ENCODE measurements around the gene PBRM1. TPM values are rescaled to one million over a fixed set of nuclear protein-coding genes. Genes with fewer than 3 reads are reported as not detected.

The PBRM1 gene
- total and polyA plus RNA-seq, 2 experiments from 2014 or later = 50.9 to 77.4 TPM

GRCh38 chr3:52525680-52526561 lies 159.8 kb downstream of the PBRM1 start:
- Histone ChIP-seq H4K20me1 (ENCODE audit: insufficient read depth, poor library complexity, severe bottlenecking) (peaks cover 2% of the 10 kb centered on the region), H2AFZ (no peak overlapping the region), H3K9me3 (ENCODE audit: low read depth) (no peaks in the 10 kb centered on the region), H3K27me3 (no peaks in the 10 kb centered on the region), H3K4me2 (no peak overlapping the region), H3K9me2 (replicated peaks; ENCODE audit: insufficient read depth) (no peaks in the 10 kb centered on the region), H3K4me3 (no peak overlapping the region), H3K27ac (peak overlapping the region; percentile 19), H3K36me3 (replicated peaks; ENCODE audit: insufficient read depth, low read depth) (no peaks in the 10 kb centered on the region), H3K4me1 (ENCODE audit: insufficient read depth) (peaks cover 20% of the 10 kb centered on the region), H3K79me2 (peaks cover 16% of the 10 kb centered on the region)
- TF ChIP-seq, protein P1, sequence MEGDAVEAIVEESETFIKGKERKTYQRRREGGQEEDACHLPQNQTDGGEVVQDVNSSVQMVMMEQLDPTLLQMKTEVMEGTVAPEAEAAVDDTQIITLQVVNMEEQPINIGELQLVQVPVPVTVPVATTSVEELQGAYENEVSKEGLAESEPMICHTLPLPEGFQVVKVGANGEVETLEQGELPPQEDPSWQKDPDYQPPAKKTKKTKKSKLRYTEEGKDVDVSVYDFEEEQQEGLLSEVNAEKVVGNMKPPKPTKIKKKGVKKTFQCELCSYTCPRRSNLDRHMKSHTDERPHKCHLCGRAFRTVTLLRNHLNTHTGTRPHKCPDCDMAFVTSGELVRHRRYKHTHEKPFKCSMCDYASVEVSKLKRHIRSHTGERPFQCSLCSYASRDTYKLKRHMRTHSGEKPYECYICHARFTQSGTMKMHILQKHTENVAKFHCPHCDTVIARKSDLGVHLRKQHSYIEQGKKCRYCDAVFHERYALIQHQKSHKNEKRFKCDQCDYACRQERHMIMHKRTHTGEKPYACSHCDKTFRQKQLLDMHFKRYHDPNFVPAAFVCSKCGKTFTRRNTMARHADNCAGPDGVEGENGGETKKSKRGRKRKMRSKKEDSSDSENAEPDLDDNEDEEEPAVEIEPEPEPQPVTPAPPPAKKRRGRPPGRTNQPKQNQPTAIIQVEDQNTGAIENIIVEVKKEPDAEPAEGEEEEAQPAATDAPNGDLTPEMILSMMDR (IDR thresholded peaks at IDR 0.05; ENCODE audit: poor library complexity) = no peak
- no peak for TF ChIP-seq EZH2phosphoT487 (IDR thresholded peaks at IDR 0.05; ENCODE audit: low read depth, severe bottlenecking, unreplicated experiment)
- no peak for TF ChIP-seq EZH2 (IDR thresholded peaks at IDR 0.05; ENCODE audit: borderline replicate concordance)
- 90% methylated on average over 9 of the region's 9 CpGs for WGBS (ENCODE audit: low lambda C conversion rate, missing lambda C conversion rate)
- no peak for DNase-seq (ENCODE audit: low spot score)

GRCh38 chr3:52524752-52525679 lies 160.7 kb downstream of the PBRM1 start:
- Histone ChIP-seq H3K4me1 (ENCODE audit: insufficient read depth) (peaks cover 11% of the 10 kb centered on the region), H3K27ac (peak overlapping the region; percentile 12), H3K9me3 (ENCODE audit: low read depth) (no peaks in the 10 kb centered on the region), H3K27me3 (no peaks in the 10 kb centered on the region), H3K4me2 (no peak overlapping the region), H2AFZ (no peak overlapping the region), H3K36me3 (replicated peaks; ENCODE audit: insufficient read depth, low read depth) (no peaks in the 10 kb centered on the region), H3K9me2 (replicated peaks; ENCODE audit: insufficient read depth) (no peaks in the 10 kb centered on the region), H4K20me1 (ENCODE audit: insufficient read depth, poor library complexity, severe bottlenecking) (no peaks in the 10 kb centered on the region), H3K79me2 (peaks cover 7% of the 10 kb centered on the region), H3K4me3 (no peak overlapping the region)
- DNase-seq (ENCODE audit: low spot score) = no peak
- WGBS (ENCODE audit: low lambda C conversion rate, missing lambda C conversion rate) = 87% methylated on average over 31 of the region's 34 CpGs
- TF ChIP-seq EZH2 (IDR thresholded peaks at IDR 0.05; ENCODE audit: borderline replicate concordance) (no peak), EZH2phosphoT487 (IDR thresholded peaks at IDR 0.05; ENCODE audit: low read depth, severe bottlenecking, unreplicated experiment) (no peak)
- TF ChIP-seq, protein P1 (IDR thresholded peaks at IDR 0.05; ENCODE audit: poor library complexity) = no peak

DNA sequence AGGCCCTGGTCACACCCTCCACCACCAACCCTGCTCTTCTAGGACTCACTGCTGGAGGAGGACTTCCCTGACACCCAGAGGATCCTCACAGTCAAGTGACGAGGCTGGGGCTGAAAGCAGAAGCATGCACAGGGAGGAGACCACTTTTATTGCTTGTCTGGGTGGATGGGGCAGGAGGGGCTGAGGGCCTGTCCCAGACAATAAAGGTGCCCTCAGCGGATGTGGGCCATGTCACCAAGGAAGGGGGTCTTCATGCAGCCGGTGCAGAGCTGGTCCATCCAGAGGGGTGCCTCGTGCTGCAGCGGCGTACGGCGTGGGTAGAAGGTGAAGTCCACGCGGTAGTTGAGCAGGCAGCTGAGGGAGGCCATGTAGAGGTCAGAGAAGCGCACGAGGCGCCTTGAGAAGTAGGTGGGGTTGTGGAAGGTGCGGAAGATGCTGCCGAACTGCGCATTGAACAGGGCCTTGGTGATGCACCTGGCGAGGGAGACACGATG lies 161.4 kb downstream of the PBRM1 start:
- Histone ChIP-seq H2AFZ (no peak overlapping the region), H3K36me3 (replicated peaks; ENCODE audit: insufficient read depth, low read depth) (no peaks in the 10 kb centered on the region), H3K4me2 (no peak overlapping the region), H3K4me3 (no peak overlapping the region), H3K27me3 (no peaks in the 10 kb centered on the region), H3K27ac (no peak overlapping the region), H3K9me3 (ENCODE audit: low read depth) (no peaks in the 10 kb centered on the region), H3K4me1 (ENCODE audit: insufficient read depth) (peaks cover 7% of the 10 kb centered on the region), H3K79me2 (no peaks in the 10 kb centered on the region), H4K20me1 (ENCODE audit: insufficient read depth, poor library complexity, severe bottlenecking) (no peaks in the 10 kb centered on the region), H3K9me2 (replicated peaks; ENCODE audit: insufficient read depth) (no peaks in the 10 kb centered on the region)
- DNase-seq (ENCODE audit: low spot score) = no peak
- TF ChIP-seq, protein P1 (IDR thresholded peaks at IDR 0.05; ENCODE audit: poor library complexity) = no peak
- TF ChIP-seq EZH2 (IDR thresholded peaks at IDR 0.05; ENCODE audit: borderline replicate concordance) (no peak), EZH2phosphoT487 (IDR thresholded peaks at IDR 0.05; ENCODE audit: low read depth, severe bottlenecking, unreplicated experiment) (no peak)
- 93% methylated on average over 16 of the region's 18 CpGs for WGBS (ENCODE audit: low lambda C conversion rate, missing lambda C conversion rate)
